Measurements from ENCODE around the gene TADA2B. TPM values are rescaled to one million over a fixed set of nuclear protein-coding genes. Genes with fewer than 3 reads are reported as not detected.

TADA2B gene
- total RNA-seq, 4 donors from 2014 or later: 11.7 to 30.0 (median 13.1) TPM

GRCh38 chr4:7067452-7068278, 24.5 kb downstream of the TADA2B start, which contains the start of gene GRPEL1:
Gene GRPEL1 (minus strand): TSS chr4:7068064. CDS start chr4:7068032, 32 bp downstream.
- no peak for TF ChIP-seq CTCF (IDR thresholded peaks at IDR 0.05; ENCODE audit: low read depth)

- TF ChIP-seq CTCF (IDR thresholded peaks at IDR 0.05; ENCODE audit: low read depth): no peak
These were observed 25.2 kb downstream of the TADA2B start for GRCh38 chr4:7068279-7068842.

DNA sequence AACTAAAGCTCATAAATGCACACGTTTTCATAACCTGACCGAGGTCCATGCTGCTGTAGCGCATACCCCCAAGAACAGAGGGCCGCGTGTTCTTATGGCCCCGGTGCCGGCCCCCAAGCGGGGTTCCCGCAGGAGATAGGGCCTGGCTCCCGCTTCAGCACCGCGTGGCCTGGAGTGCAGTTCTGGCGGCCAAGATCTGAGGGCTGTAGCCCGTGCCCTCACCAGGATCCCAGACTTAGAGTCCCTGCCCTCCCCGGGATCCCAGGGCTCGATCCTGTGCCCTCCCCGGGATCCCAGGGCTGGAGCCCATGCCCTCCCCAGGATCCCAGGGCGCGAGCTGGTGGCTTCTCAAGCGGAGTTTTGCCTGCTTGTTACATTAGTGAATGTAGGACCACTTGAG, 25.7 kb downstream of the TADA2B start:
- TF ChIP-seq CTCF (IDR thresholded peaks at IDR 0.05; ENCODE audit: low read depth): no peak

DNA sequence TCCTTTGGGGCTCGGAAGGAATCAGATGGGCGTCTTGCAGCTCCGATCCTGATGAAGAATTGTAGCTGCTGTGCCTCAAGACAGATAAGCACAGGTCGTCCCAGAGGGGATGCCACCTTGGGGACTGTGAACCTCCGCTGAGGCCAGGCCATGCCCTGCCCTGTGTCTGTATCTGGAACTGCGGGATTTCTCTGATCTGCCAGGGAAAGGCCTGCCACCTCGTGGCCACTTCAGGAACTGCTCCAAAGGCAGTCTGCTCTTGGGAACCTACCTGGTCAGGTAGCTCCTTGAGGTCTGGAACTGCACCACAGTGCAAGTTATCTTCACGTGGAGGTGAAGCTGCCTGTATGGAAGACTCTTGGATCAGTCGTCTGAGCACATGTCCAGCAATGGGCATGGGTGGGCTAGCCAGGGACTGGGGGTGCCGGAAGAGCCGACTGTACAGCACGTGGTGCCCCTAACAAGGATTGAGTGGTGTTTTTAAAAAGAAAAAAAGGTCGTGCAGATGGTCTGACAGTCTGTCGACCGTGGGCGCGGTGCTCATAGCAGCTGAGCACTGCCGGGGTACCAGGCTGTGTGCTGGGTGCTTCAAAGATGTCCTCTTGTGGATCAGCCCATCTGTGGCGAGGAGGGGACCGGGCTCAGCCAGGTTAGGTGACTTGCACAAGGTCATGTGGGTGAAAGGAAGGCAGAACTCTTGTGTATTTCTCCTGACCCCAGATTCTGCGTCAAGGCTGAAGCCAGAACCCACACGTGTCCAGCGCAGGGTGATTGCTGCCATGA, 27.7 kb downstream of the TADA2B start:
- TF ChIP-seq CTCF (IDR thresholded peaks at IDR 0.05; ENCODE audit: low read depth): no peak

- no peak for TF ChIP-seq CTCF (IDR thresholded peaks at IDR 0.05; ENCODE audit: low read depth)
These were observed 29.9 kb downstream of the TADA2B start for GRCh38 chr4:7073059-7073458.

- no peak for TF ChIP-seq CTCF (IDR thresholded peaks at IDR 0.05; ENCODE audit: low read depth)
These were observed 30.6 kb downstream of the TADA2B start for GRCh38 chr4:7073526-7074390.
